Left lung (tissue), 10 donors: ENCODE data around the gene MYO9A. TPM values are rescaled to one million over a fixed set of nuclear protein-coding genes. Genes with fewer than 3 reads are reported as not detected.

Source experiments
- ATAC-seq: fragments of 200-7000 bp; cut with Tn5 transposase; one replicate; pipeline ENCODE4 v1.9.1; 2020; ENCODE audit warnings: moderate library complexity
- DNase-seq, 4 donors: peaks; one replicate each; pipeline ENCODE4 v3.0.0-alpha.2; 2013 to 2020
- H3K27ac ChIP-seq, 2 donors: fragments of 200-600 bp; sonication (generic) in 1 of 2; one replicate each; pipeline versions ENCODE4 v1.5.0 to v1.8.0; 2020 to 2021
- H3K27me3 ChIP-seq, 2 donors: fragments of 200-600 bp; sonication (generic) in 1 of 2; one replicate each; pipeline versions ENCODE4 v1.5.0 to v1.8.0; 2020 to 2021
- H3K36me3 ChIP-seq, 2 donors: fragments of 200-600 bp; sonication (generic) in 1 of 2; one replicate each; pipeline versions ENCODE4 v1.5.0 to v1.8.0; 2020 to 2021
- H3K4me1 ChIP-seq, 2 donors: fragments of 200-600 bp; one replicate each; pipeline ENCODE4 v1.8.0; 2021
- H3K4me3 ChIP-seq, 2 donors: fragments of 200-600 bp; sonication (generic) in 1 of 2; one replicate each; pipeline versions ENCODE4 v1.5.0 to v1.8.0; 2020 to 2021; ENCODE audit warnings: mild to moderate bottlenecking in 1 of 2
- H3K9me3 ChIP-seq, 2 donors: fragments of 200-600 bp; sonication (generic) in 1 of 2; one replicate each; pipeline versions ENCODE4 v1.5.0 to v1.8.0; 2020 to 2021
- CTCF ChIP-seq, 2 donors: fragments of 200-600 bp; sonication (generic) in 1 of 2; IDR thresholded peaks; one replicate each; pipeline versions ENCODE4 v1.5.0 to v1.8.0; 2021; ENCODE audit warnings: antibody characterized with exemption in 2 of 2
- intact Hi-C, 2 donors: fragments of 100-400 bp; cut with DNase I; formaldehyde crosslinking; loops; one replicate each; pipeline versions ENCODE4 v1.11.2 to v1.14.2; 2022
- polyA plus RNA-seq, 6 donors: library from polyadenylated mRNA; unstranded; fragments of 120-200 nt; gene quantifications; one replicate each; pipeline ENCODE4 v1.2.1, GENCODE V29; 2013; ENCODE audit not compliant: insufficient read length in 6 of 6
- total RNA-seq, 2 donors: library from RNA; stranded (reverse); fragmentation: NEBNext Ultra II Directional; extraction: Animal tissue kit (Norgen Biotek cat#: 25700); gene quantifications; one replicate each; pipeline ENCODE4 v1.2.1, GENCODE V29; 2021
- donor health status: DM: no; HTN: yes; CAD: no.
- donor health status: DM: no; HTN: no; CAD: no.

MYO9A gene
- total and polyA plus RNA-seq, 8 donors, result 30.8 to 67.4 (median 41.4) TPM

DNA sequence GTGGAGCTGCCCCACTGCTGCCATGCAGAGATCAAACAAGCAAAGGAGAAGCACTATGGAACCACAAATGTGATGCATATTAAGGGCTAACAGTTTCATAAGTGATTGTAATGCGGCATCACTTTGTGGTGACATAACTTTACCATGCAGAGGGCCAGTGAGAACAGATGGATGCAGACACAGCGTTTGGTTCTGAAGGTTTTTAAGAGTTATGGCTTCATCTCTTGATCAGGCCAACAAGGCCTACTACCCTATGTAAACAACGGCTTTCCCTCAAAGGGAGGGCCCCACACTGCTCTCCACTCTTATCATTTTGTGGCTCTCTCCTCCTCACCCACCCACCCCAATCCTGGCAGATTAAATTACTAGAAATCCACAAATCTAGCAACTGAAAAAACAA, 294.1 kb downstream of the MYO9A start:
- no peak for DNase-seq
- no peak for TF ChIP-seq CTCF (IDR thresholded peaks at IDR 0.05)
- Histone ChIP-seq H3K27ac (no peak overlapping the region), H3K9me3 (peaks cover 0 to 55% of the 10 kb centered on the region in 2 donors), H3K4me3 (no peak overlapping the region), H3K36me3 (peaks cover 0 to 59% of the 10 kb centered on the region in 2 donors), H3K27me3 (no peaks in the 10 kb centered on the region), H3K4me1 (no peaks in the 10 kb centered on the region)
- no peak for ATAC-seq
- intact Hi-C loops, result no loop called here

- no peak for DNase-seq
- Histone ChIP-seq H3K4me1 (no peaks in the 10 kb centered on the region), H3K27ac (no peak overlapping the region), H3K4me3 (no peak overlapping the region), H3K27me3 (no peaks in the 10 kb centered on the region), H3K9me3 (peaks cover 0 to 56% of the 10 kb centered on the region in 2 donors), H3K36me3 (peaks cover 0 to 51% of the 10 kb centered on the region in 2 donors)
- intact Hi-C loops, result no loop called here
- no peak for TF ChIP-seq CTCF (IDR thresholded peaks at IDR 0.05)
- ATAC-seq, result no peak
Measured at GRCh38 chr15:71822890-71823630, 294.9 kb downstream of the MYO9A start.

DNA sequence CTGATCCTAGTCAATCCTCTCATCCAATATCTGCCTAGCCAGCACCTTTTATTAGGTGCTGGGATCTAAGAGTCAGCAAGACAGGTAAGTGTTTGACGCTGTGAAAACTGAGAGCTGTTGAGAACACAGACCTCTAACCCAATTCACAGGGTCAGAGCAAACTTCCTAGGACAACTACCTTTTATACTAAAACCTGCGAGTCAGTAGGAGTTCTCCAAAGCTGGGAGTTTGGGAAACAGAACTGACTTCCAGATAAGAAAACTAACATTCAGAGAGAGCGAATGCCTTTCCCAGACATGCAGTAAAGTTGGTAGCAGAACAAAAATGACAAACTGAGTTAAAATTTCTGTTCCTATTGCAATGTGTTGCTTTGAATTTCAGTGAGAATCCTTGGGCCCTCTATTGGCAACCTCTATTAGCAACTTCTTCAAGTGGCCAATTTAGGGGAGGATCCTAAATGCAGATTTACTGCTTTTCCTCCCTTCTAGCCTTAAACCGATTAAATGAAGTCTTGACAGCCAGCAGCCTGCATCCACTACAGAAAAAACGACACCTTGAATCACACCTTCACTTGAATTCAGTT, 296.3 kb downstream of the MYO9A start:
- ATAC-seq (no peak), DNase-seq (no peak)
- no peaks in the 10 kb centered on the region for H3K4me1 ChIP-seq
- H3K9me3 ChIP-seq, result peaks cover 0 to 56% of the 10 kb centered on the region in 2 donors
- H3K27ac ChIP-seq, result no peak overlapping the region
- no peaks in the 10 kb centered on the region for H3K27me3 ChIP-seq
- peaks cover 0 to 37% of the 10 kb centered on the region in 2 donors for H3K36me3 ChIP-seq
- H3K4me3 ChIP-seq, result no peak overlapping the region
- TF ChIP-seq CTCF (IDR thresholded peaks at IDR 0.05), result no peak
- intact Hi-C loops, result no loop called here

- Histone ChIP-seq H3K4me1 (no peaks in the 10 kb centered on the region), H3K27ac (no peak overlapping the region), H3K27me3 (no peaks in the 10 kb centered on the region), H3K36me3 (peaks cover 0 to 25% of the 10 kb centered on the region in 2 donors), H3K9me3 (peaks cover 0 to 56% of the 10 kb centered on the region in 2 donors), H3K4me3 (no peak overlapping the region)
- TF ChIP-seq CTCF (IDR thresholded peaks at IDR 0.05), result no peak
- no peak for DNase-seq
- no peak for ATAC-seq
- intact Hi-C loops, result no loop called here
Measured at GRCh38 chr15:71820127-71820526, 297.8 kb downstream of the MYO9A start.

GRCh38 chr15:71817351-71817750, 300.6 kb downstream of the MYO9A start:
- Histone ChIP-seq H3K36me3 (peaks cover 0 to 8% of the 10 kb centered on the region in 2 donors), H3K9me3 (peaks cover 0 to 36% of the 10 kb centered on the region in 2 donors), H3K27me3 (no peaks in the 10 kb centered on the region), H3K4me3 (no peak overlapping the region), H3K27ac (no peak overlapping the region), H3K4me1 (no peaks in the 10 kb centered on the region)
- ATAC-seq, result no peak
- DNase-seq, result no peak
- intact Hi-C loops, result no loop called here
- no peak for TF ChIP-seq CTCF (IDR thresholded peaks at IDR 0.05)
